Neural cell (in vitro differentiated cells): Measurements from ENCODE around the gene PHACTR3. TPM values are rescaled to one million over a fixed set of nuclear protein-coding genes. Genes with fewer than 3 reads are reported as not detected.

Source experiments
- H2AFZ ChIP-seq: fragments of 200-600, 300-800 bp; sonication (generic), shearing (Covaris generic); 2 replicates; pipeline ENCODE4 v1.6.0; 2014; ENCODE audit warnings: low read depth, mild to moderate bottlenecking, antibody characterized with exemption, low read length, moderate library complexity
- H3F3A ChIP-seq: fragments of 200-600 bp; shearing (Covaris generic); 2 replicates; pipeline ENCODE4 v1.6.1; 2016; ENCODE audit warnings: mild to moderate bottlenecking, moderate library complexity, mixed read lengths, antibody characterized with exemption, low read length; ENCODE audit not compliant: insufficient read depth, poor library complexity, severe bottlenecking
- H3K27ac ChIP-seq: fragments of 200-600, 300-800 bp; sonication (generic), shearing (Covaris generic); 2 replicates; pipeline ENCODE4 v1.5.1; 2014; ENCODE audit warnings: mild to moderate bottlenecking, low read length, moderate library complexity
- H3K27me3 ChIP-seq: fragments of 300-800, 200-600 bp; sonication (generic), shearing (Covaris generic); 2 replicates; pipeline ENCODE4 v1.6.0; 2014; ENCODE audit warnings: mild to moderate bottlenecking, low read depth, low read length, moderate library complexity; ENCODE audit not compliant: insufficient read depth
- H3K36me3 ChIP-seq: fragments of 300-800, 200-600 bp; sonication (generic), shearing (Covaris generic); 2 replicates; pipeline ENCODE4 v1.5.1; 2014; ENCODE audit warnings: mild to moderate bottlenecking, antibody characterized with exemption, low read length, moderate library complexity; ENCODE audit not compliant: insufficient read depth
- H3K4me2 ChIP-seq: fragments of 300-800, 200-600 bp; sonication (generic), shearing (Covaris generic); 2 replicates; pipeline ENCODE4 v1.6.0; 2014; ENCODE audit warnings: mild to moderate bottlenecking, low read length
- H3K4me3 ChIP-seq: fragments of 300-800, 200-600 bp; sonication (generic), shearing (Covaris generic); 2 replicates; pipeline ENCODE4 v1.5.1; 2014; ENCODE audit warnings: mild to moderate bottlenecking, low read length, moderate library complexity
- H3K79me2 ChIP-seq: fragments of 200-600 bp; shearing (Covaris generic); replicated peaks from 2 replicates; pipeline ENCODE4 v1.6.0; 2014; ENCODE audit warnings: mild to moderate bottlenecking, low read length, moderate library complexity; ENCODE audit not compliant: insufficient read depth
- H3K9ac ChIP-seq: fragments of 300-800, 200-600 bp; sonication (generic), shearing (Covaris generic); 2 replicates; pipeline ENCODE4 v1.6.1; 2016; ENCODE audit warnings: mild to moderate bottlenecking, low read length, mixed read lengths
- H3K9me2 ChIP-seq: fragments of 200-600 bp; shearing (Covaris generic); 2 replicates; pipeline ENCODE4 v1.6.1; 2016; ENCODE audit warnings: mild to moderate bottlenecking, low read length, mixed read lengths; ENCODE audit not compliant: insufficient read depth
- H3K9me3 ChIP-seq: fragments of 200-600, 300-800 bp; sonication (generic), shearing (Covaris generic); 2 replicates; pipeline ENCODE4 v1.6.1; 2016; ENCODE audit warnings: mild to moderate bottlenecking, mixed run types, low read length, moderate library complexity, mixed read lengths
- H4K20me1 ChIP-seq: fragments of 200-600 bp; shearing (Covaris generic); 2 replicates; pipeline ENCODE4 v1.6.1; 2016; ENCODE audit warnings: mild to moderate bottlenecking, mixed run types; ENCODE audit not compliant: insufficient read depth
- EP300 ChIP-seq: fragments of 450-650 bp; conservative IDR thresholded peaks from 2 replicates; pipeline ENCODE4 v1.6.1; 2014; ENCODE audit warnings: antibody characterized with exemption, mild to moderate bottlenecking, moderate library complexity; ENCODE audit not compliant: poor library complexity, severe bottlenecking
- EZH2 ChIP-seq: fragments of 200-600, 300-800 bp; shearing (Covaris generic), sonication (generic); IDR thresholded peaks from 2 replicates; pipeline ENCODE4 v1.6.1; 2014; ENCODE audit warnings: antibody characterized with exemption, low read length, borderline replicate concordance, mild to moderate bottlenecking; ENCODE audit not compliant: insufficient read depth, poor library complexity, severe bottlenecking
- MXI1 ChIP-seq: fragments of 450-650 bp; conservative IDR thresholded peaks from 2 replicates; pipeline ENCODE4 v1.6.1; 2014; ENCODE audit warnings: antibody characterized with exemption, mild to moderate bottlenecking; ENCODE audit not compliant: poor library complexity, severe bottlenecking
- POLR2AphosphoS5 ChIP-seq: IDR thresholded peaks from 2 replicates; pipeline ENCODE4 v1.6.1; 2012
- TAF1 ChIP-seq: IDR thresholded peaks from 2 replicates; pipeline ENCODE4 v1.6.1; 2012; ENCODE audit warnings: low read depth
- polyA plus RNA-seq: library from polyadenylated mRNA; depleted of rRNA; stranded (reverse); fragments of >200 nt; gene quantifications from 2 replicates; pipeline ENCODE4 v1.2.3, GENCODE V29; 2014
- TF ChIP-seq, protein P1 (sequence below): IDR thresholded peaks from 2 replicates; pipeline ENCODE4 v1.6.1; 2012; ENCODE audit warnings: borderline replicate concordance
- TF ChIP-seq, protein P2 (sequence below): fragments of 450-650 bp; IDR thresholded peaks from 2 replicates; pipeline ENCODE4 v1.5.1; 2014; ENCODE audit warnings: antibody characterized with exemption, mild to moderate bottlenecking, moderate library complexity; ENCODE audit not compliant: poor library complexity, severe bottlenecking

PHACTR3 gene
- polyA plus RNA-seq, 1 donor from 2014 or later, result 1.3 TPM

DNA sequence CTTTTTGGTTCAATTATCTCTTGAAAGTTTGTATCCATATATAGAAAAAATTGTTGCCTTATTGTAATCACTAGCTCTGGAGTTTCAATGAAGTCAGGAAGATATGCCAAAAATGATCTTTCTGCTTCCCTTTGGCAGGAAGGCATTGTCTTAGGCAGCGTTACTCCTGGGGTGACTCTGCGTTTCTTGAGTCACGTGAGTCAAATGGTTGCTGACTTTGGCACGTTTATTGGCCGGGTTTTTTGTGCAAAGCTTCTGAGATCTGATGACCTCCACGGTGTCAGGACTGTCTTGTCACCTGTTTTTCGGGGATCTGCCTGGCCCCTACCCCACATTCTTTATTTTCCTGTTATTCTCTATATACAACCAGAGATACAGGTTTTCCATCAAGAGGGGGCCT lies 10.4 kb downstream of the PHACTR3 start:
- Histone ChIP-seq H3K9me2 (no peaks in the 10 kb centered on the region), H4K20me1 (no peaks in the 10 kb centered on the region), H3K27ac (no peak overlapping the region), H3K9ac (no peak overlapping the region), H3K4me3 (no peak overlapping the region), H3K36me3 (no peaks in the 10 kb centered on the region), H3K9me3 (no peaks in the 10 kb centered on the region), H2AFZ (no peak overlapping the region), H3F3A (no peaks in the 10 kb centered on the region), H3K79me2 (no peaks in the 10 kb centered on the region), H3K4me2 (no peak overlapping the region), H3K27me3 (no peaks in the 10 kb centered on the region)
- TF ChIP-seq, protein P1, sequence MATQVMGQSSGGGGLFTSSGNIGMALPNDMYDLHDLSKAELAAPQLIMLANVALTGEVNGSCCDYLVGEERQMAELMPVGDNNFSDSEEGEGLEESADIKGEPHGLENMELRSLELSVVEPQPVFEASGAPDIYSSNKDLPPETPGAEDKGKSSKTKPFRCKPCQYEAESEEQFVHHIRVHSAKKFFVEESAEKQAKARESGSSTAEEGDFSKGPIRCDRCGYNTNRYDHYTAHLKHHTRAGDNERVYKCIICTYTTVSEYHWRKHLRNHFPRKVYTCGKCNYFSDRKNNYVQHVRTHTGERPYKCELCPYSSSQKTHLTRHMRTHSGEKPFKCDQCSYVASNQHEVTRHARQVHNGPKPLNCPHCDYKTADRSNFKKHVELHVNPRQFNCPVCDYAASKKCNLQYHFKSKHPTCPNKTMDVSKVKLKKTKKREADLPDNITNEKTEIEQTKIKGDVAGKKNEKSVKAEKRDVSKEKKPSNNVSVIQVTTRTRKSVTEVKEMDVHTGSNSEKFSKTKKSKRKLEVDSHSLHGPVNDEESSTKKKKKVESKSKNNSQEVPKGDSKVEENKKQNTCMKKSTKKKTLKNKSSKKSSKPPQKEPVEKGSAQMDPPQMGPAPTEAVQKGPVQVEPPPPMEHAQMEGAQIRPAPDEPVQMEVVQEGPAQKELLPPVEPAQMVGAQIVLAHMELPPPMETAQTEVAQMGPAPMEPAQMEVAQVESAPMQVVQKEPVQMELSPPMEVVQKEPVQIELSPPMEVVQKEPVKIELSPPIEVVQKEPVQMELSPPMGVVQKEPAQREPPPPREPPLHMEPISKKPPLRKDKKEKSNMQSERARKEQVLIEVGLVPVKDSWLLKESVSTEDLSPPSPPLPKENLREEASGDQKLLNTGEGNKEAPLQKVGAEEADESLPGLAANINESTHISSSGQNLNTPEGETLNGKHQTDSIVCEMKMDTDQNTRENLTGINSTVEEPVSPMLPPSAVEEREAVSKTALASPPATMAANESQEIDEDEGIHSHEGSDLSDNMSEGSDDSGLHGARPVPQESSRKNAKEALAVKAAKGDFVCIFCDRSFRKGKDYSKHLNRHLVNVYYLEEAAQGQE, result no peak

DNA sequence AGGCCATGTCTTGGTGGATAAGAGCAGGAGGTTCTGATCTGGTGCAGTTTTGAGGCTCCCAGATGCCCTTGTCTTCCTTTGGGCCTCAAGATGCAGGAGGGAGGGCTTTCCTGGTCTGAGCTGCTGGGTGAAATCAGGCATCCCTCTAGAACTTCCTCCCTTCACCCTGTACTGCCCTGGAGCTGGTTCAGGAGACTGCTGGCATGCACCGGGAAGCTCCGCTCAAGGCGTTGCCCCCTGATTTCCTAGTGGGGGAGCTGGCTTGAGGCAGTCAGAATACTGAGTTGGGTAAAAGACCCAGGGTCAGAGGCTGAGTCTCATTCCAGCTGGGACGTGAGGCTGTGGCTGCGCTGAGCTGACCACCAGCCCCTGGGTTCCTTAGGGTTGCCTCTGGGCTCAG lies 12.0 kb downstream of the PHACTR3 start:
- Histone ChIP-seq H3K36me3 (no peaks in the 10 kb centered on the region), H3K27me3 (no peaks in the 10 kb centered on the region), H3K79me2 (no peaks in the 10 kb centered on the region), H2AFZ (no peak overlapping the region), H3K4me3 (no peak overlapping the region), H3K27ac (no peak overlapping the region), H3K9me3 (peaks cover 3% of the 10 kb centered on the region), H3K9ac (no peak overlapping the region), H3K9me2 (no peaks in the 10 kb centered on the region), H4K20me1 (no peaks in the 10 kb centered on the region), H3K4me2 (no peak overlapping the region), H3F3A (no peaks in the 10 kb centered on the region)
- TF ChIP-seq, protein P1, result no peak
- TF ChIP-seq POLR2AphosphoS5 (no peak), EP300 (no peak), EZH2 (no peak), TAF1 (no peak), MXI1 (no peak)
- TF ChIP-seq, protein P2, sequence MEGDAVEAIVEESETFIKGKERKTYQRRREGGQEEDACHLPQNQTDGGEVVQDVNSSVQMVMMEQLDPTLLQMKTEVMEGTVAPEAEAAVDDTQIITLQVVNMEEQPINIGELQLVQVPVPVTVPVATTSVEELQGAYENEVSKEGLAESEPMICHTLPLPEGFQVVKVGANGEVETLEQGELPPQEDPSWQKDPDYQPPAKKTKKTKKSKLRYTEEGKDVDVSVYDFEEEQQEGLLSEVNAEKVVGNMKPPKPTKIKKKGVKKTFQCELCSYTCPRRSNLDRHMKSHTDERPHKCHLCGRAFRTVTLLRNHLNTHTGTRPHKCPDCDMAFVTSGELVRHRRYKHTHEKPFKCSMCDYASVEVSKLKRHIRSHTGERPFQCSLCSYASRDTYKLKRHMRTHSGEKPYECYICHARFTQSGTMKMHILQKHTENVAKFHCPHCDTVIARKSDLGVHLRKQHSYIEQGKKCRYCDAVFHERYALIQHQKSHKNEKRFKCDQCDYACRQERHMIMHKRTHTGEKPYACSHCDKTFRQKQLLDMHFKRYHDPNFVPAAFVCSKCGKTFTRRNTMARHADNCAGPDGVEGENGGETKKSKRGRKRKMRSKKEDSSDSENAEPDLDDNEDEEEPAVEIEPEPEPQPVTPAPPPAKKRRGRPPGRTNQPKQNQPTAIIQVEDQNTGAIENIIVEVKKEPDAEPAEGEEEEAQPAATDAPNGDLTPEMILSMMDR, result no peak
